ENCODE data around the gene SMIM1. TPM values are rescaled to one million over a fixed set of nuclear protein-coding genes. Genes with fewer than 3 reads are reported as not detected.

Gene SMIM1
- total and polyA plus RNA-seq, 9 of the 15 experiments (the other 6 are each of a cell fraction or from before 2014, with no cell fraction given) = 2.3 to 125 (median 24.3) TPM

DNA sequence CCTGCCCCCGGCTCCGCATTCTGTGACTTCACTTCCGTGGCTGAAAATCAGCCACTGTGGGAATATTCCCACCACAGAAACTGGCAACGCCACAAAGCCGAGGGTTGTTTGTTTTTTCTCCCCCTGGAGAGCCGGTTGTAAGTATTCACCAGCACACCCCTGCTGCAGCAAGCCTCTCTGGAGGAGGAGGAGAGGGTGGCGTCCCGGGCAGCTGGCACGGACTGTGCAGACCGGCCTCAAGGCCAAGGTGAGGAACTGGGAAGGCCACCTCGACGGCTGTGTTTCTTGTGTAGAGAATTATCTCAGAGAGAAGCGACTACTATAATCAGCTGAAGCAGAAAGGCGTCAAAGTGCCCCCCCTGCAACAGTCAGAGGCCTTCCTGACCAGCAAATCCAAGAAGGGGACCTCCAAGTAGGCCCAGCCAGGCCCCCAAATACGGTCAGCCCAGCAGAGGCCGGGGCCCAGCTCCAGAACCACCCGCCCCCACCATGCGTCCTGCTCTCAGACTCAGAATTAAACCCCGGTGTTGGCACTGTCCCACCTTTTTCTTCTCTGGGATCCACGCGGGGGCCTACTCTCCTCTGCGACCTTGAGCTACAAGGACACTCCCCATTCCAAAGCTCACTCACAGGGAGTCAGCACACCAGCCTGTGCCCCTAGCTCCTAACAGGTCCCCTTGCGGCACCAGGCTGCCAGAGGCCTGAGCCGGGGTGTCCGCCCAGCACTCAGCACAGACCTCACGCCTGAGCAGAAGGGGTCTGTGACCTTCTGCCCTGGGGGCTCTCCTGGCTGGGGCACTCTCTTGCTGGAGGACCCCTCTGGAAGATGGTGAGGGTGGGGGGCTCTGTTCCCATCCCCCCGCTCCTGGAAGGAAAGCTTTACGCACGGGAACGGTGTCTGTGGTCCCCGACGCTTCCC, 1.2 kb upstream of the SMIM1 start (continued):
- no peak for TF ChIP-seq ZNF274 (IDR thresholded peaks at IDR 0.05; ENCODE audit: borderline replicate concordance, low read depth, low read length)
- TF ChIP-seq HDAC8 (tag; IDR thresholded peaks at IDR 0.05) = no peak
- no peak for TF ChIP-seq MYC (IDR thresholded peaks at IDR 0.05; ENCODE audit: low read depth, low read length)
- TF ChIP-seq MYC (CRISPR knock-in tag; IDR thresholded peaks at IDR 0.05; ENCODE audit: borderline replicate concordance, low read depth) = peak; percentile 80; the same call in 1 of the 2 replicates
- no peak for TF ChIP-seq NBN (IDR thresholded peaks at IDR 0.05; ENCODE audit: low read depth)
- no peak for TF ChIP-seq E2F3 (CRISPR knock-in tag; IDR thresholded peaks at IDR 0.05)
- no peak for TF ChIP-seq SRSF9 (IDR thresholded peaks at IDR 0.05; ENCODE audit: borderline replicate concordance, low read depth, low read length)
- TF ChIP-seq, protein P1, sequence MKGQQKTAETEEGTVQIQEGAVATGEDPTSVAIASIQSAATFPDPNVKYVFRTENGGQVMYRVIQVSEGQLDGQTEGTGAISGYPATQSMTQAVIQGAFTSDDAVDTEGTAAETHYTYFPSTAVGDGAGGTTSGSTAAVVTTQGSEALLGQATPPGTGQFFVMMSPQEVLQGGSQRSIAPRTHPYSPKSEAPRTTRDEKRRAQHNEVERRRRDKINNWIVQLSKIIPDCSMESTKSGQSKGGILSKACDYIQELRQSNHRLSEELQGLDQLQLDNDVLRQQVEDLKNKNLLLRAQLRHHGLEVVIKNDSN (CRISPR knock-in tag; IDR thresholded peaks at IDR 0.05) = no peak
- TF ChIP-seq NFIC (IDR thresholded peaks at IDR 0.05) = peak; percentile 27; the same call in 1 of the 2 replicates
- TF ChIP-seq HMGN3 (IDR thresholded peaks at IDR 0.05; ENCODE audit: borderline replicate concordance, extremely low read depth, insufficient read length, low read depth, low read length) = peak; percentile 36
- TF ChIP-seq ZNF41 (CRISPR knock-in tag; conservative IDR thresholded peaks at IDR 0.05) = no peak
- TF ChIP-seq RBM39 (optimal IDR thresholded peaks at IDR 0.05; ENCODE audit: low read depth, low read length) = peak; percentile 12
- no peak for TF ChIP-seq ZNF324 (CRISPR knock-in tag; IDR thresholded peaks at IDR 0.05)
- no peak for TF ChIP-seq TRIM28 (IDR thresholded peaks at IDR 0.05)
- no peak for TF ChIP-seq ELF1 (tag; IDR thresholded peaks at IDR 0.05)
- TF ChIP-seq, protein P2, sequence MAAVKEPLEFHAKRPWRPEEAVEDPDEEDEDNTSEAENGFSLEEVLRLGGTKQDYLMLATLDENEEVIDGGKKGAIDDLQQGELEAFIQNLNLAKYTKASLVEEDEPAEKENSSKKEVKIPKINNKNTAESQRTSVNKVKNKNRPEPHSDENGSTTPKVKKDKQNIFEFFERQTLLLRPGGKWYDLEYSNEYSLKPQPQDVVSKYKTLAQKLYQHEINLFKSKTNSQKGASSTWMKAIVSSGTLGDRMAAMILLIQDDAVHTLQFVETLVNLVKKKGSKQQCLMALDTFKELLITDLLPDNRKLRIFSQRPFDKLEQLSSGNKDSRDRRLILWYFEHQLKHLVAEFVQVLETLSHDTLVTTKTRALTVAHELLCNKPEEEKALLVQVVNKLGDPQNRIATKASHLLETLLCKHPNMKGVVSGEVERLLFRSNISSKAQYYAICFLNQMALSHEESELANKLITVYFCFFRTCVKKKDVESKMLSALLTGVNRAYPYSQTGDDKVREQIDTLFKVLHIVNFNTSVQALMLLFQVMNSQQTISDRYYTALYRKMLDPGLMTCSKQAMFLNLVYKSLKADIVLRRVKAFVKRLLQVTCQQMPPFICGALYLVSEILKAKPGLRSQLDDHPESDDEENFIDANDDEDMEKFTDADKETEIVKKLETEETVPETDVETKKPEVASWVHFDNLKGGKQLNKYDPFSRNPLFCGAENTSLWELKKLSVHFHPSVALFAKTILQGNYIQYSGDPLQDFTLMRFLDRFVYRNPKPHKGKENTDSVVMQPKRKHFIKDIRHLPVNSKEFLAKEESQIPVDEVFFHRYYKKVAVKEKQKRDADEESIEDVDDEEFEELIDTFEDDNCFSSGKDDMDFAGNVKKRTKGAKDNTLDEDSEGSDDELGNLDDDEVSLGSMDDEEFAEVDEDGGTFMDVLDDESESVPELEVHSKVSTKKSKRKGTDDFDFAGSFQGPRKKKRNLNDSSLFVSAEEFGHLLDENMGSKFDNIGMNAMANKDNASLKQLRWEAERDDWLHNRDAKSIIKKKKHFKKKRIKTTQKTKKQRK (IDR thresholded peaks at IDR 0.05; ENCODE audit: borderline replicate concordance, low read depth, low read length) = no peak
- peak; percentile 3 for TF ChIP-seq PCBP1 (IDR thresholded peaks at IDR 0.05; ENCODE audit: low read depth, low read length, poor library complexity, severe bottlenecking)
- no peak for TF ChIP-seq DACH1 (IDR thresholded peaks at IDR 0.05; ENCODE audit: partially characterized antibody)
- no peak for TF ChIP-seq PHB (CRISPR knock-in tag; IDR thresholded peaks at IDR 0.05)
- TF ChIP-seq, protein P3, sequence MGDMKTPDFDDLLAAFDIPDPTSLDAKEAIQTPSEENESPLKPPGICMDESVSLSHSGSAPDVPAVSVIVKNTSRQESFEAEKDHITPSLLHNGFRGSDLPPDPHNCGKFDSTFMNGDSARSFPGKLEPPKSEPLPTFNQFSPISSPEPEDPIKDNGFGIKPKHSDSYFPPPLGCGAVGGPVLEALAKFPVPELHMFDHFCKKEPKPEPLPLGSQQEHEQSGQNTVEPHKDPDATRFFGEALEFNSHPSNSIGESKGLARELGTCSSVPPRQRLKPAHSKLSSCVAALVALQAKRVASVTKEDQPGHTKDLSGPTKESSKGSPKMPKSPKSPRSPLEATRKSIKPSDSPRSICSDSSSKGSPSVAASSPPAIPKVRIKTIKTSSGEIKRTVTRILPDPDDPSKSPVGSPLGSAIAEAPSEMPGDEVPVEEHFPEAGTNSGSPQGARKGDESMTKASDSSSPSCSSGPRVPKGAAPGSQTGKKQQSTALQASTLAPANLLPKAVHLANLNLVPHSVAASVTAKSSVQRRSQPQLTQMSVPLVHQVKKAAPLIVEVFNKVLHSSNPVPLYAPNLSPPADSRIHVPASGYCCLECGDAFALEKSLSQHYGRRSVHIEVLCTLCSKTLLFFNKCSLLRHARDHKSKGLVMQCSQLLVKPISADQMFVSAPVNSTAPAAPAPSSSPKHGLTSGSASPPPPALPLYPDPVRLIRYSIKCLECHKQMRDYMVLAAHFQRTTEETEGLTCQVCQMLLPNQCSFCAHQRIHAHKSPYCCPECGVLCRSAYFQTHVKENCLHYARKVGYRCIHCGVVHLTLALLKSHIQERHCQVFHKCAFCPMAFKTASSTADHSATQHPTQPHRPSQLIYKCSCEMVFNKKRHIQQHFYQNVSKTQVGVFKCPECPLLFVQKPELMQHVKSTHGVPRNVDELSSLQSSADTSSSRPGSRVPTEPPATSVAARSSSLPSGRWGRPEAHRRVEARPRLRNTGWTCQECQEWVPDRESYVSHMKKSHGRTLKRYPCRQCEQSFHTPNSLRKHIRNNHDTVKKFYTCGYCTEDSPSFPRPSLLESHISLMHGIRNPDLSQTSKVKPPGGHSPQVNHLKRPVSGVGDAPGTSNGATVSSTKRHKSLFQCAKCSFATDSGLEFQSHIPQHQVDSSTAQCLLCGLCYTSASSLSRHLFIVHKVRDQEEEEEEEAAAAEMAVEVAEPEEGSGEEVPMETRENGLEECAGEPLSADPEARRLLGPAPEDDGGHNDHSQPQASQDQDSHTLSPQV (IDR thresholded peaks at IDR 0.05) = peak; percentile 42; the same call in 1 of the 2 replicates
- TF ChIP-seq LEF1 (IDR thresholded peaks at IDR 0.05) = no peak
